ENCODE results near the gene CLDN2. TPM values are rescaled to one million over a fixed set of nuclear protein-coding genes. Genes with fewer than 3 reads are reported as not detected.

The CLDN2 gene
- total RNA-seq, 1 experiment from 2014 or later: not detected

DNA sequence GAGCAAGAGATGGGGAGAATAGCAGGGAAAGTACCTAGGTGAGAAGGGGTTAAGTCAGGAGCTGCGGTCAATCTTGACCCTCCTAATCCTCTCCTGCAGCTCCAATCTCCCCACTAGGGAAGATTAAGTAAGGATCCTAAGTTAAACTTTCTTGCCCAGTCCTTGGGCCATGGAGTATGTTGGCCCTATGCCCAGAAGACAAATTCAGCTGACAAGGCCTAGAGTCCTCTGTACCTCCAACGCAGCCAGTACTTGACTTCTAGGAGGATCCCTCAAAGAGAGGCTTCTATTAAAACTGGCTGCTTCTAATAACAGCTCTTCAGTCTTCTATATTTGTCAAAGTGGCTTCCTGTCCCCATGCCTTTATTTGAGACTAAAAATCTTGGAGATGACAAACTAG lies 1.4 kb downstream of the CLDN2 start:
- Histone ChIP-seq H4K20me1 (ENCODE audit: insufficient read depth) (no peaks in the 10 kb centered on the region), H3K9me3 (ENCODE audit: insufficient read depth, low read depth) (no peaks in the 10 kb centered on the region), H3K79me2 (ENCODE audit: low read depth) (no peaks in the 10 kb centered on the region), H3K27me3 (ENCODE audit: insufficient read depth, low read depth) (no peaks in the 10 kb centered on the region), H3K9me2 (ENCODE audit: insufficient read depth) (no peaks in the 10 kb centered on the region), H2AFZ (no peak overlapping the region), H3F3A (ENCODE audit: insufficient read depth, low read depth) (peaks cover 6% of the 10 kb centered on the region; the same call in 1 of the 2 replicates), H3K4me2 (no peak overlapping the region), H3K27ac (no peak overlapping the region), H3K4me3 (no peak overlapping the region), H3K36me3 (ENCODE audit: low read depth) (no peaks in the 10 kb centered on the region), H3K4me1 (replicated peaks; ENCODE audit: insufficient read depth) (peaks cover 25% of the 10 kb centered on the region)
- TF ChIP-seq, protein P1, sequence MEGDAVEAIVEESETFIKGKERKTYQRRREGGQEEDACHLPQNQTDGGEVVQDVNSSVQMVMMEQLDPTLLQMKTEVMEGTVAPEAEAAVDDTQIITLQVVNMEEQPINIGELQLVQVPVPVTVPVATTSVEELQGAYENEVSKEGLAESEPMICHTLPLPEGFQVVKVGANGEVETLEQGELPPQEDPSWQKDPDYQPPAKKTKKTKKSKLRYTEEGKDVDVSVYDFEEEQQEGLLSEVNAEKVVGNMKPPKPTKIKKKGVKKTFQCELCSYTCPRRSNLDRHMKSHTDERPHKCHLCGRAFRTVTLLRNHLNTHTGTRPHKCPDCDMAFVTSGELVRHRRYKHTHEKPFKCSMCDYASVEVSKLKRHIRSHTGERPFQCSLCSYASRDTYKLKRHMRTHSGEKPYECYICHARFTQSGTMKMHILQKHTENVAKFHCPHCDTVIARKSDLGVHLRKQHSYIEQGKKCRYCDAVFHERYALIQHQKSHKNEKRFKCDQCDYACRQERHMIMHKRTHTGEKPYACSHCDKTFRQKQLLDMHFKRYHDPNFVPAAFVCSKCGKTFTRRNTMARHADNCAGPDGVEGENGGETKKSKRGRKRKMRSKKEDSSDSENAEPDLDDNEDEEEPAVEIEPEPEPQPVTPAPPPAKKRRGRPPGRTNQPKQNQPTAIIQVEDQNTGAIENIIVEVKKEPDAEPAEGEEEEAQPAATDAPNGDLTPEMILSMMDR (conservative IDR thresholded peaks at IDR 0.05): no peak
- no peak for TF ChIP-seq EZH2 (IDR thresholded peaks at IDR 0.05; ENCODE audit: low read depth)
- BruUV-seq (replicated peaks): no TSS peak
- POLR2A ChIA-PET (ENCODE audit: unreplicated experiment): no interaction called here
- intact Hi-C loops (cut with micrococcal nuclease; ENCODE audit: unreplicated experiment): no loop called here
- CTCF ChIA-PET: no interaction called here
- no peak for DNase-seq

DNA sequence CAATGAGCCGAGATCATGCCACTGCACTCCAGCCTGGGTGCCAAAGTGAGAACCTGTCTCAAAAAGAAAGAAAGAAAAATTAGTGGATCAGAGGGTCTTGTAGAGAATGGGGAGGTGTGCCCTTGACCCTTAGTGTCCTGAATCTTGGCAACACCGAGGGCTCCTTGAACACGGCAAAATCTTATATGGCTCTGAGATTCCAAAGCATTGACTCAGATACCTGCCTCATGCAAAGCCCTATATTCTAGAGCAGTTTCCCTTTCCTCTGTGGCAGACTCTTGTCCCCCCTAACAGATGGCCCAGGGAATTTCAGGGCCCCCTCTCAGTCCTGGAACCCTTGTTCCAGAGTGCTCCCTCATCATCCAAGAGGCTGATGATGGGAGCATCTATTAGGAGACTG lies 6.8 kb downstream of the CLDN2 start:
- no peaks in the 10 kb centered on the region for H3K36me3 ChIP-seq (ENCODE audit: low read depth)
- no peaks in the 10 kb centered on the region for H3K27me3 ChIP-seq (ENCODE audit: insufficient read depth, low read depth)
- H2AFZ ChIP-seq: no peak overlapping the region
- POLR2A ChIA-PET (ENCODE audit: unreplicated experiment): no interaction called here
- H3K9me2 ChIP-seq (ENCODE audit: insufficient read depth): no peaks in the 10 kb centered on the region
- peaks cover 9% of the 10 kb centered on the region for H3K4me1 ChIP-seq (replicated peaks; ENCODE audit: insufficient read depth)
- intact Hi-C loops (cut with micrococcal nuclease; ENCODE audit: unreplicated experiment): no loop called here
- H3K4me2 ChIP-seq: no peak overlapping the region
- TF ChIP-seq, protein P1 (conservative IDR thresholded peaks at IDR 0.05): no peak
- no peak for TF ChIP-seq EZH2 (IDR thresholded peaks at IDR 0.05; ENCODE audit: low read depth)
- peaks cover 2% of the 10 kb centered on the region; the same call in 1 of the 2 replicates for H3F3A ChIP-seq (ENCODE audit: insufficient read depth, low read depth)
- no peak for DNase-seq
- H4K20me1 ChIP-seq (ENCODE audit: insufficient read depth): no peaks in the 10 kb centered on the region
- H3K79me2 ChIP-seq (ENCODE audit: low read depth): no peaks in the 10 kb centered on the region
- no peak overlapping the region for H3K27ac ChIP-seq
- H3K4me3 ChIP-seq: no peak overlapping the region
- no TSS peak for BruUV-seq (replicated peaks)
- no peaks in the 10 kb centered on the region for H3K9me3 ChIP-seq (ENCODE audit: insufficient read depth, low read depth)
- CTCF ChIA-PET: no interaction called here

DNA sequence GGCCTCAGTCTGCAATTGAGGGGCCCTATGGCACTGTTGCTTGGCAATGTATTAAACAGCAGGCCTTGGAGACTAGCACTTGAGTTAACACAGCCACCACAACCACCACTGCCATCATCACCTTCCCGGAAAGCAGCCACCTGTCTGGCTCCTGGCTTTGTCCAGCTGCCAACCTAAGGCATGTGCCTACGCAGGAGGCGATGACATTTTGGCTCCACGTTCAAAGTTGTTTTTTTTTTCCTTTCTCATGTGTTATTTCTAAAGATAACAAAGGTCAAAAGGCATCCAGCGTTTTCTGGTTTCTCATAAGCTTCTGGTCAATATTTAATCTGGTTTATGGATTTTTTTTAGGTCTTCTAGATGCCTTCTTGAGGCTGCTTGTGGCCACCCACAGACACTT lies 7.5 kb downstream of the CLDN2 start:
- Histone ChIP-seq H3K27ac (no peak overlapping the region), H3K4me1 (replicated peaks; ENCODE audit: insufficient read depth) (peaks cover 16% of the 10 kb centered on the region), H3K4me3 (no peak overlapping the region), H2AFZ (no peak overlapping the region), H3K9me3 (ENCODE audit: insufficient read depth, low read depth) (no peaks in the 10 kb centered on the region), H3K9me2 (ENCODE audit: insufficient read depth) (no peaks in the 10 kb centered on the region), H3K36me3 (ENCODE audit: low read depth) (no peaks in the 10 kb centered on the region), H3K27me3 (ENCODE audit: insufficient read depth, low read depth) (no peaks in the 10 kb centered on the region), H3F3A (ENCODE audit: insufficient read depth, low read depth) (peaks cover 8% of the 10 kb centered on the region; the same call in 1 of the 2 replicates), H3K4me2 (no peak overlapping the region), H4K20me1 (ENCODE audit: insufficient read depth) (no peaks in the 10 kb centered on the region), H3K79me2 (ENCODE audit: low read depth) (no peaks in the 10 kb centered on the region)
- intact Hi-C loops (cut with micrococcal nuclease; ENCODE audit: unreplicated experiment): no loop called here
- ChIA-PET CTCF (no interaction called here), POLR2A (ENCODE audit: unreplicated experiment) (no interaction called here)
- BruUV-seq (replicated peaks): no TSS peak
- DNase-seq: no peak
- no peak for TF ChIP-seq EZH2 (IDR thresholded peaks at IDR 0.05; ENCODE audit: low read depth)
- TF ChIP-seq, protein P1 (conservative IDR thresholded peaks at IDR 0.05): no peak
